ENCODE results near the gene DRAXIN. TPM values are rescaled to one million over a fixed set of nuclear protein-coding genes. Genes with fewer than 3 reads are reported as not detected.
A peak's percentile ranks its signal among the peaks of the same experiment; 100 is the strongest.

DRAXIN gene
- total RNA-seq, 1 donor from 2014 or later = 0.09 TPM

DNA sequence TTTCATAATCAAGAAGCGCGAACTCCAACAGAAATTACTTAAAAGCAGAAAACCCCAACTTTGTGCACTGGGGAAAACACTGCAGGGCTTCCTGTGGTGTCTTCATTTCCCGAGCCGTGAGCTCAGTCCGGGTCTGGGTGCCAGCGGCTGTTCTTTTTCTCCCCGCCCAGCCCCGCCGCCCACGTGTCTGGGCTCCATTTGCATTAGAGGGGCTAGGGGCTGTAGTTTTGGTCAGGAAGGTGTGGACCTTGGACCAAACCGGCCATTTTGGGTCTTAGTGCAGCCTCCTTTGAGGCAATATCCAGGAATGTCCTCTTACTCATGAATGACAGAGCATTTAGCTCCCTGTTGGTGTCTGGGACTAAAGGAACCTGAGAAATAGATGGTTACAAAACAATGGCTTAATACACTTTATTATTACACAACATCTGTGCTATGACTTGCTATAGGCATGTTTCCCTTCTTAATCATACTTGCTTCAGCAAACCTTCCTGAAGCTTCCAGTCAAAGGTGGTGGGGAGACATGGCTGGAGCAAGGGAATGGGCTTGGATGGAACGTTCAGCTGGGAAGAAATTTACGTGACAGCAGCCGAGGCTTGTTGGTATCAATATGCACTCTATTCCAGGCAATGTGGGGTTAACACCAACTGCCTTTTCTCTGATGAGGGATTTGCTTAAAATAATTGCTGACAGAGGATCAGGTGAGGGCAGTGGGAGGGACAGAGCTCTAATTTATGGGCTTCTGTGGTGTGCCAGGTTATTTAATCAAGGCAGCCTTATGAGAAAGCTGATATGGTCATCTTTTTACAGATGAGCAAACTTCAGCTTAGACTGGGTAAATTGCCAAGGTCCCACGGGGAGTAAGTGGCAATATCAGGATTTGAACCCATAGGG, 45.5 kb downstream of the DRAXIN start:
- intact Hi-C loops (cut with DNase I) = no loop called here
- Histone ChIP-seq H3K4me1 (peaks cover 43% of the 10 kb centered on the region), H3K27ac (peak overlapping the region; percentile 91), H3K4me3 (peak overlapping the region; percentile 84), H3K27me3 (no peaks in the 10 kb centered on the region), H3K36me3 (no peaks in the 10 kb centered on the region), H3K9me3 (no peaks in the 10 kb centered on the region)
- ATAC-seq = peak; percentile 55
- TF ChIP-seq, protein P1, sequence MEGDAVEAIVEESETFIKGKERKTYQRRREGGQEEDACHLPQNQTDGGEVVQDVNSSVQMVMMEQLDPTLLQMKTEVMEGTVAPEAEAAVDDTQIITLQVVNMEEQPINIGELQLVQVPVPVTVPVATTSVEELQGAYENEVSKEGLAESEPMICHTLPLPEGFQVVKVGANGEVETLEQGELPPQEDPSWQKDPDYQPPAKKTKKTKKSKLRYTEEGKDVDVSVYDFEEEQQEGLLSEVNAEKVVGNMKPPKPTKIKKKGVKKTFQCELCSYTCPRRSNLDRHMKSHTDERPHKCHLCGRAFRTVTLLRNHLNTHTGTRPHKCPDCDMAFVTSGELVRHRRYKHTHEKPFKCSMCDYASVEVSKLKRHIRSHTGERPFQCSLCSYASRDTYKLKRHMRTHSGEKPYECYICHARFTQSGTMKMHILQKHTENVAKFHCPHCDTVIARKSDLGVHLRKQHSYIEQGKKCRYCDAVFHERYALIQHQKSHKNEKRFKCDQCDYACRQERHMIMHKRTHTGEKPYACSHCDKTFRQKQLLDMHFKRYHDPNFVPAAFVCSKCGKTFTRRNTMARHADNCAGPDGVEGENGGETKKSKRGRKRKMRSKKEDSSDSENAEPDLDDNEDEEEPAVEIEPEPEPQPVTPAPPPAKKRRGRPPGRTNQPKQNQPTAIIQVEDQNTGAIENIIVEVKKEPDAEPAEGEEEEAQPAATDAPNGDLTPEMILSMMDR (IDR thresholded peaks at IDR 0.05) = no peak
- peak; percentile 83 for DNase-seq

DNA sequence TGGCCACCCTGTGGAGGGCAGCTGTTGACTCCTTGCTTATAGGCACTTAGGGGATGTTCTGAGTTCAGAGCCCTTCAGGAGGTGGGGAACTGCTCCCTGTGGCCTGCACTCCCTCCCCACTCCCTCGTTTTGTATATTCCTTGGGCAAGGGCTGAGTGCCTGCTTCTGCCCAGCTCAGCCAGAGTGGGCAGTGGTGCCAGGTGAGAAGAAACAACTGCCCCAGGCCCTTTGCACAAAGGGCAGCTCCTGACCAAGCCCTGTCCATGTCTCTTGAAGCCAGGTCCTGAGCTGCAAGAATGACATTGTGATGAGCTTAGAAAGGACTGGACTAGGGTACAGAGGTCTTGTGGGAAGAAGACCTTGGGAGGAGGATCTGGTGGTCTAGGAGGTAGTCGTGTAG, 46.6 kb downstream of the DRAXIN start:
- H3K4me1 ChIP-seq = peaks cover 33% of the 10 kb centered on the region

DNA sequence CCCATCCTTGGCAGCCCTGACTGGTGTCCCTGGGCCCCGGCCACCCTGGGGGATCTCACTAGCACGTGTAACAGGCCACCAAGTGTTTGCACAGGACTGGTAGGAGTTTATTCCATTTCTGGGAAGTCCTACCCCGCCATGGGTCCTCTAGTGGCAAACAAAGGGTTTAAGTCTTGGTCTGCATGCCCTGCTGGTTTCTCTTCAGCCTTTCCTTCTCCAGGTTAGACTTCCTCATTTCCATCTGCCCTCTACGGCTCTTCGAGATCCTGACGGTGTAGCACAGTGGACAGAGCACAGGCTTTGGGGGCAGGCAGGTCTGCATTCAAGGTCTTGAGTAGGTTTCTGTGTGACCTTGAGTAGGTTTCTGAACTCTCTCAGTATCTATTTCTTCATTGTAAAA, 47.3 kb downstream of the DRAXIN start:
- peaks cover 33% of the 10 kb centered on the region for H3K4me1 ChIP-seq
- DNase-seq (no peak), ATAC-seq (no peak)
- H3K4me3 ChIP-seq = no peak overlapping the region
- TF ChIP-seq, protein P1 (IDR thresholded peaks at IDR 0.05) = no peak
- no peak overlapping the region for H3K27ac ChIP-seq
- H3K9me3 ChIP-seq = no peaks in the 10 kb centered on the region
- no peaks in the 10 kb centered on the region for H3K36me3 ChIP-seq
- intact Hi-C loops (cut with DNase I) = no loop called here
- no peaks in the 10 kb centered on the region for H3K27me3 ChIP-seq

More for the DNA sequence above, 46.6 kb downstream of the DRAXIN start:
- no peak overlapping the region for H3K4me3 ChIP-seq
- H3K27ac ChIP-seq = no peak overlapping the region
- ATAC-seq = no peak
- no peaks in the 10 kb centered on the region for H3K36me3 ChIP-seq
- H3K9me3 ChIP-seq = no peaks in the 10 kb centered on the region
- intact Hi-C loops (cut with DNase I) = no loop called here
- DNase-seq = no peak
- H3K27me3 ChIP-seq = no peaks in the 10 kb centered on the region
- TF ChIP-seq, protein P1 (IDR thresholded peaks at IDR 0.05) = no peak

DNA sequence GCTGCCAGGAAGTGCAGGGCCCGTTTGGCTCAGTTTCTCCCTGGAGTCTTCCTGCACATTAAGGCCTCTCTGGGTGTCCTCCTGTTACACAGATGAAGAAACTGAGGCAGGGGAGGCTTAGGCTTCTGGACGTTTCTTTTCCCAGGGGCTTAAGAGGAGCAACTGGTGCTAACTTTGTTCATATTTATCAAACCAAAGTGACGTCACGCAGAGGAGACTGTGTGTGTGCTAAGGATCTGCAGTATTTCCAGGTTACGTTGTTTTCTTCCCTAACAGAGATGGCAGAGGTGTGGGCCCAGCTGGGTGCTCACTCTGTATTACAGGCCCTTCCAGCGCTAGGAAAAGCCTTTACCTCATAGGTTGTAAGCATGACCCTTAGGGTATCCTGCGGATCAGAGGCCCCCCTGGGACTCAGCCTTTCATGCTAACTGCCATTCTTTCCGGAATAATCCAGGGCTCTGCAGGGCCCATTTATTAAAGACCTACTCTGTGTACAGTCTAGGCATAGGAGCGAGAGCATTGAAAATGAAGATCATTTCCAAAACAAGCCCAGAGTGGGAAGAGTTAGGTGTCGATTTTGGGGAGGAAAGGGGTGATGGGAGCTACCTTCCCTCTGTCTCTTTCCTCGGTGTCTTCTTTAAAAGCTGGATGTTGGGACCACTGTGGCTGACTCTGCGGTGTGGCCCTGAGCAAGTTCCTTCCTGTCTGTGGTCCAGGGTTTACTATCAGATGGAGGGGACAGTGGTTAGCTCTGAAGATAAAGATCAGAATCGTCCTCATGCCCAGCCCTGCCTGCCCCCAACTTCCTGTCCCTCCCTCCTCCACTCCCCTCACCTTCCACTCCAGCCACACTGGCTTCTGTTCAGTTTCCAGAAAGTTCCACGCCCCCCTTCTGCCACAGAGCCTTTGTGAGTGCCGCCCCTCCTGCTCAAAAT, 49.0 kb downstream of the DRAXIN start:
- ATAC-seq (no peak), DNase-seq (no peak)
- TF ChIP-seq, protein P1 (IDR thresholded peaks at IDR 0.05) = no peak
- Histone ChIP-seq H3K4me3 (no peak overlapping the region), H3K9me3 (no peaks in the 10 kb centered on the region), H3K4me1 (peaks cover 28% of the 10 kb centered on the region), H3K27ac (peak overlapping the region; percentile 14), H3K27me3 (no peaks in the 10 kb centered on the region), H3K36me3 (peaks cover 1% of the 10 kb centered on the region)
- intact Hi-C loops (cut with DNase I) = no loop called here

DNA sequence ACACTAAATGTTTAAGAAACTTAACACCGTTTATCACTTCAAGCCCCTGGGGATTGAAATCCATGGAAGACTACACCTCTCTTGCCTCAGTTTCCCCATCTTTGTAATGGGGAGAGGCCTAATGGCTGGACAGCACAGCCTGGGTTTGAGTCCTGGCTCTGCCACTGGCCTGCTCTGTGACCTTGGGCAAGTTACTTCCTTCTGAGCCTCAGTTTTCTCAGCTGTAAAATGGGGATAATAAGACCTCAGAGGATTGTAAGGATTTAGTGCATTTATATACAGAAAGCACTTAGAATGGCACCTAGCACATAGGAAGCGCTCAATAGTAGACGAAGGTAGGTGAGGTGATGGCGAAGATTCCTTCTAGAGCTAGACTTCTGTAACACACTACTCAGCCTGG, 50.0 kb downstream of the DRAXIN start:
- Histone ChIP-seq H3K27me3 (no peaks in the 10 kb centered on the region), H3K4me1 (peaks cover 25% of the 10 kb centered on the region), H3K4me3 (no peak overlapping the region), H3K9me3 (no peaks in the 10 kb centered on the region), H3K36me3 (peaks cover 11% of the 10 kb centered on the region), H3K27ac (no peak overlapping the region)
- no peak for DNase-seq
- intact Hi-C loops (cut with DNase I) = no loop called here
- ATAC-seq = no peak
- TF ChIP-seq, protein P1 (IDR thresholded peaks at IDR 0.05) = no peak
